ENCODE measurements around the gene AGTPBP1.

DNA sequence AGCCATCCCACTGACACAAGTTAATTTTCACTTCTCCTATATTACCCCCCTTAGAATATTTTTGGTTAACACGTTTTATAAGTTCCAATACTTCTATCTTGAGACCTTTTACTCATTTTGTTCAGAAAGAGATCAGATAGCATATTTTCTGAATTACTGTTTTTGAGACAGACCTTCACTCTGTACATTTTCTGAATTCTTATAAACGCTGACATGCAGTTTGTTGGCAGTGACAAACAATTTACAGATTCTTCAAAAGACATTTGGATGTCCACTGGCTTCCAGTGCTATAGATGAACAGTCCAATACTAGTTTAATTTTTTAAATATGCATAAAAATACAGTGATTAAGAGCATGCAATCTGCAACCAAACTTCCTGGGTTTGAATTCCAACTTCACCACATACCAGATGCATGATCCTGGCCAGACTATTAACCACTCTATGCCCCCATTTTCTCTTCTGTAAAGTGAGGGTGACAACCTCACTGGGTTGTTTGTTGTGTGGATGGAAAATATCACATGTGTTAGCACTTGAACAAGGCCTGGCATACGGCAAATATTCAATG lies 142.1 kb downstream of the AGTPBP1 start:
- TF ChIP-seq, protein P1, sequence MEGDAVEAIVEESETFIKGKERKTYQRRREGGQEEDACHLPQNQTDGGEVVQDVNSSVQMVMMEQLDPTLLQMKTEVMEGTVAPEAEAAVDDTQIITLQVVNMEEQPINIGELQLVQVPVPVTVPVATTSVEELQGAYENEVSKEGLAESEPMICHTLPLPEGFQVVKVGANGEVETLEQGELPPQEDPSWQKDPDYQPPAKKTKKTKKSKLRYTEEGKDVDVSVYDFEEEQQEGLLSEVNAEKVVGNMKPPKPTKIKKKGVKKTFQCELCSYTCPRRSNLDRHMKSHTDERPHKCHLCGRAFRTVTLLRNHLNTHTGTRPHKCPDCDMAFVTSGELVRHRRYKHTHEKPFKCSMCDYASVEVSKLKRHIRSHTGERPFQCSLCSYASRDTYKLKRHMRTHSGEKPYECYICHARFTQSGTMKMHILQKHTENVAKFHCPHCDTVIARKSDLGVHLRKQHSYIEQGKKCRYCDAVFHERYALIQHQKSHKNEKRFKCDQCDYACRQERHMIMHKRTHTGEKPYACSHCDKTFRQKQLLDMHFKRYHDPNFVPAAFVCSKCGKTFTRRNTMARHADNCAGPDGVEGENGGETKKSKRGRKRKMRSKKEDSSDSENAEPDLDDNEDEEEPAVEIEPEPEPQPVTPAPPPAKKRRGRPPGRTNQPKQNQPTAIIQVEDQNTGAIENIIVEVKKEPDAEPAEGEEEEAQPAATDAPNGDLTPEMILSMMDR (IDR thresholded peaks at IDR 0.05; ENCODE audit: low read depth, low read length) = no peak
- TF ChIP-seq EZH2phosphoT487 (IDR thresholded peaks at IDR 0.05; ENCODE audit: low read depth) = no peak

Data from OCI-LY3 (cell line).